GM19467 (cell line): Measurements from ENCODE around the gene FAM222B.
A peak's percentile ranks its signal among the peaks of the same experiment; 100 is the strongest.
"Not testable (repeated sequence)": the region's sequence is repeated elsewhere in the genome, so short reads cannot be mapped to it uniquely, and the experiment has no call there.

Source experiments
- ATAC-seq: cut with Tn5 transposase; IDR thresholded peaks from one replicate; pipeline ENCODE4 v1.9.1; 2021; ENCODE audit warnings: mild to moderate bottlenecking, moderate library complexity; ENCODE audit not compliant: unreplicated experiment

The FAM222B gene

DNA sequence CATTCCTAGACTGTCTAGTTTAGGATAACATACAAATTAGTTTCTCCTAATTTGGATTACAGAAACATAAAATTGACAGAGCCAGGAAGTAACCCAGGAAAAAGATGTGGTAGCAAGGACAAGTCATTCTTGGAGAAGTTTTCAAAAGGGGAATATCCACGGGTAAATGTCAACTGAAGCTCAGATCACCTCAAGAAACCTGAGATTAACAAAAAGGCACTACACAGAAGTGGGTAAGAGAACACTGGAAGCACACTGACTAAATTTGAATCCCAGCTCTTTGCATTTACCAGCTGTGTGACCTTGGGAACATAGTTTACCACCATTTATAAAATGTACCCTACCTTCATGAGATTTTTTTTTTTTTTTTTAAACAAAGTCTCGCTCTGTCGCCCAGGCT lies 59.4 kb downstream of the FAM222B start:
- no peak for ATAC-seq

DNA sequence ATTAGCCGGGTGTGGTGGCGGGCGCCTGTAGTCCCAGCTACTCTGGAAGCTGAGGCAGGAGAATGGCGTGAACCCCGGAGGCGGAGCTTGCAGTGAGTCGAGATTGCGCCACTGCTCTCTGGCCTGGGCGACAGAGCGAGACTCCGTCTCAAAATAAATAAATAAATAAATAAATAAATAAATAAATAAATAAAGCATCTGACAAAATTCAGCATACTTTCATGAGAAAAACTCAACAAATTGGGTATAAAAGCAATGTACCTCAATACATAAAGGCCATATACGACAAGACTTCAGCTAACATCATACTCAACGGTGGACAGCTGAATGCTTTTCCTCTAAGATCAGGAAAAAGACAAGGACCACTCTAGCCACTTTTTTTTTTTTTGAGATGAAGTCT lies 63.0 kb downstream of the FAM222B start:
- ATAC-seq = not testable (repeated sequence)

DNA sequence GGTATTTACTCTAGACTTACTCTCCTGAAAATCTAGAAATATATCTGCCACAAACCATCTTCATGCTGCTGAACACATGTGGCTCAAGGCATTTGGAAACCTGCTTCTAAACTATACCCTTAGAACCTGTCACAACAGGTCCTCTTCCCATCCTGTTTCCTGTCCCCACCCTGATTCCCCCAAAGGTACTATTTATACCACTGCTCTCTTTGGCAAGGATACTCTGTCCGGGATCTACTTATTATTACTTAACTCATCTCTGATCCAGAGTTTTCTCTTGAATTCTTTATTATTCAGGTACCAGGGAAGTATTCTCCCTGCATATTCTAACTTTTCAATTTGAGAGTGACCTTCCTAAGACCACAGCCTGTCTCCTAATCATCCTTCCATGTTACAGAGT lies 65.4 kb downstream of the FAM222B start:
- no peak for ATAC-seq

DNA sequence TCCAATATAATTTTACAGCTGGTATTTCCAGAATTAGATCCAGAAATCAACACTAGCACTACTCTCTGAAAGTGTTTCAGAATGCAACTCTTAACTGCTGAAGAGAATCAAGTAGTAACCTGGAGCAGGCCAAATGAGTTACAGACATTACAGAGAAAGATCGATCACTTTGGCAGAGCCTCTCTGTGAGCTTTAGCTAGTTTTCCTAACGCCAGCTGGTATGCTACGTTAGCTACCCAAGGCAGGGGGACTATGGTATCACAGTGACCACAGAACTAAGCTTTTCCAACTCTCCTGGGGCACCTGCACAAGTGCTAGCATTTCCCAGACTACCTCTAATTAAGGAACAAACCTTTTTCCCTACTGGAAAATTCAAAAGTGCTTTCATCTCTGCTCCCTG lies 68.4 kb downstream of the FAM222B start:
- ATAC-seq = no peak

DNA sequence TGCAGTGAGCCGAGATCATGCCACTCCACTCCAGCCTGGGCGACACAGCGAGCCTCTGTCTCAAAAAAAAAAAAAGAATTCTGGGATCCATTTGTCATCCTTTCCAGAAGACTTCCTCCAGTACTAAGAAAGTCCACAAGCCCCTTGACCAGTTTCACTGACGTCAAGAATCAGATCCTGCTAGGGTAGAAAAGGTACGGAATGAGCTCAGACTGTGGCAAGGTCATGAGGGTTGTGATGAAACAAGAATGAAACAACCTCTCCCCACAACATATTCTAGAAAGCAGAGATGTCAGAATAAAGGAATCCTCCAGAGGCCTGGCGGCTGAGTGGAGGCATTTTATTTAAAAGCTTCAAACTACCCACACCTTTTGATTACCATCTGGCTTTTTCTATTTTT lies 68.9 kb downstream of the FAM222B start:
- no peak for ATAC-seq

DNA sequence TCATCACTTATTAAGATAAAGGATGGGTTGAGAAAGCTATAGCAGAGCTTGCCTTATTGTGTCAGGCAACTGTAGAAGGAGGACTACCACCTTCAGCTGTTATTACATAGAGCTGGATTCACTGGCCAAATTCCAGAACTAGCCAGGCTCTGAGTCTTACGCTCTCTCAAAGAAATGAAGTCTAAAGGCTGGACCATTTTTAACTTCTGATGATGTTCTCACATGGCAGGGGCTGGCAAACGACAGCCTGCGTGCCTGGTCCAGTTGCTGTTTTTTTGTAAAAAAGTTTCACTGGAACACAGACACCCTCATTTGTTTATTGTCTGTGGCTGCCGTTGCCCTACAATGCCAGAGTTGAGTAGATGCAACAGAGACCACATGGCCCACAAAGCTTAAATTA lies 77.6 kb downstream of the FAM222B start:
- no peak for ATAC-seq

DNA sequence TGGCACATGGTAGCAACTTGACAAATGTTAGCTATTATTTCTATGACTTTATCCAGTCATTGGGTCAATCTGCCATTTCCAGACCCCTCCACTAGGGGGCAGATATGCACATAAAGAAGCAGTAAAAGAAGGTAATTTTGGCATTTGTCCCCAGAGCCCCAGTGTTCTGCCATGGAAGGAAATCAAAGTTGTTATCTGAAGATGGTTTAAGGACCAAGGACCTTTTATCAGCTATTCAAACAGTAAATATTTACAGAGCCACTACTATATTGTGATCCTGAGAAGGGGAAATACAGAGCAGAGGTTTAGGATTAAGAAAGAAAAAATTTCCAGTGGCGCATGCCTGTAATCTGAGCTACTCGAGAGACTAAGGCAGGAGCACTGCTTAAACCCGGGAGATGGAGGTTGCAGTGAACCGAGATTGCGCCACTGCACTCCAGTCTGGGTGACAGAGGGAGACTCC lies 78.8 kb downstream of the FAM222B start:
- ATAC-seq = no peak

DNA sequence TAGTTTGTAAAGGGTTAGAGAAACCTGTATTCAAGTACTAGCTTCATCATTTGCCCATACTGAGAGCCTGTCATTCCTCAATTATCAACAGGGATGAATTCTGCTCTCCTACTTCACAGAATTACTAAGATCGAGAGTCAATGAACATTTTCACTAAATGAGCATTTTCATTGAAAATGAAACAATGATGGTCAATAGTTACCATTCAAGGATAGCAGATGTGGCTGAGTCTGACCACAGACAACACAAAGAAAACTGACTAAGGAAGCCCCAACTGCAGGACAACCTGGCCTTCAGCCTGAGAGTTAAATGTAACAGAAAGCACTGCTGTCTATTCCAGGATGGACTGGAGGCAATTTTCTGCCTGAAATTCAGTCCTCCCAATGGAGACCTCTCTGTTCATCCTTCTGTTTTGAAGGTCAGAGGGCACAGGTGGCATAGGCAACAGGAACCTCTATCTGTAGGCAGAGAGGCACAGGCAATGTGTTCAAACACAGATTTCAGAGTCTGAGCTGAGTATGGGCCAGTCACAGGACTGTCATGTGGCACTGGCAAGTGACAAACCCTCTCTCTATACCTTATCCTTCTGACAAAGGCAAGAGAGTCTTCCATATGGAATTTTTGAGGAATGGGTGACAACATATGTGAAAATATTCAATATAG lies 79.3 kb downstream of the FAM222B start:
- ATAC-seq = peak; percentile 49

DNA sequence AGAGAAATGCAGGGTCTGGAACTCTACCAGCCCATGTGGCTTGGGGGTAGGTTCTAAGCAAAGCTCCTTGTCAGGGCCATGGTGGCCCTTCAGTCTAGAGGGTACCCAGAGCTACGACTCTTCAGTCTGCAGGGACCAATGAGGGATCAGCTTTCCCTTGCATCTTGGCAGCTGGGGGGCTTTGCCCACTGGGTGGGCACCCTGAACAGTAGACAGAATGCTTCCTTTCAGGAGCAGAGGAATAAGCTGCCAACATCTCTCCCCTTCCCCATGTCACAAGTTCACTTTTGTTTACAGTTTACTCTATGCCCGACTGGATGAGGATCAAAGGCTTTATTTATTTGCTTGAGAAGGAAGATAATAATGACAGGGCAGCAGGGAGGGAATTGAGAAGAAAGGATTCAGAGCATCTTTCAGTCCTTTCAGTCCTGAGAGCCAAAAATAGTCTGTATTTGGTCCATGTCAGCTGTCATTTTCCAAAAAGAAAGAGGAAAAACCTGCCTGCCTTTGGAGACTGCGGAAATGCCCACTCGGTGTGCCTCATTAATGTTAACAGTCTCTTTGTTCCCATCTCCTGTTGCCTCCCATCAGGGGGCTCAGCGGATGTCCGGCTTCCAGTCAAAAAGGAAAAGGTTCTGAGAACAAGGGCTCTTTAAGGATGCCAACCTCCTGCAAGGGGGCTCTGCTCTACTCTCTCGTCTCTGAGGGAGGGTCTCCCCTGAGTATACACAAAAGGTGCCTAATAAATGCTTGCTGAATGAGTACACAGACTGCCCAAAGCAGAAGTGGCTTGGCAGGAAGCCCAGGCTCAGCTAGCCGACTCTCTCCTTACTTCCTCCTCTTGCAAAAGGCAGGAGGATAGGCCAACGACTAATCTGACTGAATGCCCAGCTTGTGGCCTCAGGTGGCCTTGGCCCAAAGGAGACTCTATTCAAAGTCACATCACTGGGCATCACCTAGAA lies 81.7 kb downstream of the FAM222B start:
- ATAC-seq = no peak

DNA sequence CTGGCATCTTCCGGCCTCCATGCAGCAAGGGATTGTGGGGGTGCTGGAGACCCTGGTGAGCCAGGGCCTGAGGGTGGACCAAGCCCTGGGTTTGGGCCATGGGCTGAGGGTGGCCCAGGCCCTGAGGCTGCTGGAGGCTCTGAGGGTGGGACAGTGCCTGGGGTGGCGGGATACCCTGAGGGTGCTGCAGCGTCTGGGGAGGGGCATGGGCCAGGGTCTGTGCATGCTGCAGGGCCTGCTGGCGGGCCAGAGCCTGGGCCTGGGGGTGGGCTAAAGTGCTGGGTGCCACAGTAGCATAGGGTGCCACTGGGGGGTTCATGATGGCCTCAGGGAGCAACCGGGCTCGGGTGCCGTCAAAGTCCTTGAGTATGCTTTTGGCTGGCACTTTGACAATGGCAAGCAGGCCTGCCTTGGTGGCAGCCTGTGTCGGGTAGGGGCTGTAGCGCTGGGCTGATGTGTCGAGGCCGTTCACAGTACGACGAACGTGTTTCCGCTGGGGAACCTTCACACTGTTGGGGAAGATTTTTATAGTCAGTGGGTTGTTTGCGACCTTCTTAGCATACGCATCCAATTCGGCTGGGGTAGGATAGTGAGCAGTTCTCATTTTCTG lies 83.2 kb downstream of the FAM222B start:
- no peak for ATAC-seq

DNA sequence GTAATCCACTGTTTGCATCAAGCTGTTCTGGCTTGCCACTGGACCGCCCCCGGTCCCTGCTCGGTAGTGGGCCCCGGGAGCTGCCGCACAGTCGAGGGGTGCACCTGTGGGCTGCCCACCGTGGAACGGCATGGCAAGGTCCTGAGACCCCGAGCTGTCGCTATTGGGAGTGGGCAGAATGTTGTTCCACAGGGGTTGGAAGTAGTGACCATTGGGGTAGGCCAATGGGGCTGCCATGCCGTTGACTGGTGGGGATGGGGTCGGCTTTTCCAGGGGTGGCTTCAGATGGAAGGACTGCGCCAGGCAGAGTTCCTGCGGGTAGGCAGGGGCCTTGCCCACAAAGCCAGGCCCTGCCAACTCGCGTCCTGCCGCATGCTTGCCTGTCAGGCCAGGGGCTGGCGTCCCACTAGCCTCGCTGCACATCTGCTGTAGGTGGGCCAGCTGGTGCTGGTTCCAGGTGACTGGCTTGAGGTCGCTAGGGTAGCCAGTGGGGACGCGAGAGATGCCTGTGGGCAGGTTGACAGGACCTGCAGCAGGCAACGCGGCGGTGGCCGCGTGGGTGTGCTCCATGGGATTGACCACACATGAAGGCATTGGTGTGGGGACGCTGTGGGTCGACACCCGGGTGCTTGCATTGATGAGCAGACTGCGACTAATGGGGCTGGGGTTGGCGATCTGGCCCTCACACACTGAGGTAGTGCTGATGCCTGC lies 84.0 kb downstream of the FAM222B start:
- ATAC-seq = no peak

DNA sequence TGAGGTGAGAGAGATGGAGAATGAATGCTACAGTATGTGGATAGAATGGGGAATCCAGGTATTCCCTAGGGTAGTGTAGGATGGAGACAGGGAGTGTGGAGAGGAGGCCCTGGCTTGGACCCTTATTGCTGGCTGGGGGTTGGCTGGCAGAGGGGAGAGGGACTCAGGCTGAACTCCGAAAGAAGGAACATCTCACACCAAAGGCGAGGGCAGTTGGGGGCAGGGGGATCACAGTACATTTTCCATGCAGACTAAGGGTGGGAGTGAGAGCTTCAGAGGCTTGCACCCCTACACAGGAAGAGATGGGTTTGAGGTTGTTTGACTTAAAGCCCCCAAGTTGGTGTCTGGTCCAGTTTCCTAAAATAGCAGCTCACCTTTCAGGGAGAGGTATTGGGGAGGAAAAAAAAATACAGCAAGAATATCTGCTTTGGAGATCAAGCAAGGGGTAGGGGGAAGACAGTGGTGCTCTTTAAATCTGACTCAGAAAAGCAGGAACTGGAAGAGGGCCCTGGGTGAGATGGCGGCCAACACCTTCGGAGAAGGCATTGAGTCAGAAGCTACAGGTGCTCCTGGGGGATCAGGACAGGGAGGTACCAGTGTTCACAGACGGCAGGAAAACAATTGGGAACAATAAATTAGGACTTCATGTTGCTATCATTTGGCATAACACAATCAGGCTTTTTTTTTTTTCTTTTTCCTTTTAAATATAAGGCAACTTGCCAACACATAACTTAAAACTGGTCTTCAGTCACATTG lies 86.4 kb downstream of the FAM222B start:
- no peak for ATAC-seq

DNA sequence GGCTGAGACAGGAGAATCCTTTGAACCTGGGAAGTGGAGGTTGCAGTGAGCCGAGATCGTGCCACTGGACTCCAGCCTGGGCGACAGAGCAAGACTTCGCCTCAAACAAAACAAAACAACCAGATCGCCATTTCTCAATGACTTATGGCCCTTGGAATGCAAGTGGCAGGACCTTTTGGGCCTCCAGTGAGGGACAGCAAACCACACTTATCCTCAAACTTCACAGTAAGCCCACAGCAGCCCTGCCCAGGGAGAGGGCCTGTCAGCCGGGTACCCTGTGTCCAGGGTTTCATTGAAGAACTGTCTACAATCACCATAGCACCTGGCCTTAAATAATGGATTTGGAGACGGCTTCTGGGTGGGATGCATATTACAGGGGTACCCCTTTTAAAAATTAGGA lies 87.1 kb downstream of the FAM222B start:
- ATAC-seq = no peak

DNA sequence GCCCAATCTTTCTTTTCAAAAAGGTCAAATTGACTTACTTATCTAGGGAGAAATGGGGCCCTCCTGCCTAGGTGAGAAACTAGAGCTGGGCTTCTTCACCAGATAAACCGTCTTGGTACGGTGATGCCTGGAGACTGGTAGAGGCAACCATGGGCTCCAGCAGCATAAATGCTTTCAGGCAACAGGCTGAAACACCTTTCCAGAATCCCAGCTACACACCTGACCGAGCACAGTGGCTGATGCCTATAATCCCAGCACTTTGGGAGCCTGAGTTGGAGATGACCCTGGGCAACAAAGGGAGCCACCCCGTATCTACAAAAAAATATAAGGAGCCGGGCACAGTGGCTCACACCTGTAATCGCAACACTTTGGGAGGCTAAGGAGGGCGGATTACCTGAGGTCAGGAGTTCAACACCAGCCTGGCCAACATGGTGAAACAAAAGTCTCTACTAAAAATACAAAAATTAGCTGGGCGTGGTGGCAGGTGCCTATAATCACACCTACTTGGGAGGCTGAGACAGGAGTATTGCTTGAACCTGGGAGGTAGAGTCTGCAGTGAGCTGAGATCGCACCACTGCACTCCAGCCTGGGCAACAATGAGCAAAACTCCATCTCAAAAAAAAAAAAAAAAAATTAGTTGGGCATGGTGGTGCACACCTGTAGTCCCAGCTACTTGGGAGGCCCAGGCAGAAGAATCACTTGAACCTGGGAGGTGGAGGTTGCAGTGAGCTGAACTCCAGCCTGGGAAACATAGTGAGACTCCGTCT lies 90.8 kb downstream of the FAM222B start:
- no peak for ATAC-seq

DNA sequence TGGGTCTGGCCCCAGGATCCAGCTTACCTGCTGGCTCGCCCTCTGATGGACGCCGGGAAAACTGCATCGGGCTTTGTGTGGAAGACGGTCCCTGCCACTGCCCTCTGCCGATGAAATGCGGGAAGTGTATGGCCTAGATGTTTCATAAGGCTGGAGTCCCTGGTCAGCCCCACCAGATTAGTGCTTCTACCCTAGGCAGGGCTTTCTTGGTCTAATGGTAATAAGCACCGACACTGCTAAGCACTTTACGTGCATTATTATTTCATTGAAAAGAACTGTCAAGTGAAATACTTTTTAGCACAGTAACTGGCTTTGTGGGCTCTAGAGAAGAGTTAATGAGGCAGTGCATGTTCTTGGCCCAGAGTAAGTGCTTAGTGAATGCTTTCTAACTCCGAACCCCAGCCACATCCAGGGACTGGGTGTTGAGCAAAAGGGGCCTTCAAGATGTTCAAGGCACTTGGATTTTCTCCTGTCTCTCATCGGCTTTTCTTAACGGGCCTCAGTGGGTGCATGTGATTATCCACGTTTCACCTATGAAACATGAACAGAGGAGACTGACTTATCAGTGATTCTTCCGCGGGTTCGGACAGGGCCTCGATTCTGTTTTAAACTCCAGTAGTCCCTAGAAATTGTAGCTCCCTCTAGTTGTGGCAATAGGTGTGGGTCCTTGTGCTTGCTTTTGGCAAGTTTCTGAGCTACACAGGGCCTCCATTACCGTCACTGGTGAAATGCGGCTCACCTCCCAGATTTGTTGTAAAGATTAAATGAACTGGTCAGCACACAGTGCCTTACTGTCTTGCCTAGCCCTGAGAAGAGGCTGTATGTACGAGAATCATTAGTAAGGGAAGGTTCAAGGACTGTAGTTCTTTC lies 92.2 kb downstream of the FAM222B start:
- ATAC-seq = peak; percentile 58

DNA sequence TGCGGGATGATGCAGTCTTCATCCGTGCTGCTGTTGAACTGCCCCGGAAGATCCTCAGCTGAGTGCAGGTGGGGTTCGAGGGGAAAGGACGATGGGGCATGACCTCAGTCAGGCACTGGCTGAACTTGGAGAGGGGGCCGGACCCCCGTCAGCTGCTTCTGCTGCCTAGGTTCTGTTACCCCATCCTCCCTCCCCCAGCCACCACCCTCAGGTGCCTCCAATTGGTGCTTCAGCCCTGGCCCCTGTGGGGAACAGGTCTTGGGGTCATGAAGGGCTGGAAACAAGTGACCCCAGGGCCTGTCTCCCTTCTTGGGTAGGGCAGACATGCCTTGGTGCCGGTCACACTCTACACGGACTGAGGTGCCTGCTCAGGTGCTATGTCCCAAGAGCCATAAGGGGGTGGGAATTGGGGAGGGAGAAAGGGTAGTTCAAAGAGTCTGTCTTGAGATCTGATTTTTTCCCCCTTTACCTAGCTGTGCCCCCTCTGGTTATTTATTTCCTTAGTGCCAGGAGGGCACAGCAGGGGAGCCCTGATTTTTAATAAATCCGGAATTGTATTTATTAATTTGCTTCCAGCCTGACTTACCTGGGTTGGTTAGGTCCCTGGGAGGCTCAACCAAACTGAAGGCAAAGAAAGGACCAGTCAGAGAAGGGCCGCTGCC lies 92.9 kb downstream of the FAM222B start:
- no peak for ATAC-seq

DNA sequence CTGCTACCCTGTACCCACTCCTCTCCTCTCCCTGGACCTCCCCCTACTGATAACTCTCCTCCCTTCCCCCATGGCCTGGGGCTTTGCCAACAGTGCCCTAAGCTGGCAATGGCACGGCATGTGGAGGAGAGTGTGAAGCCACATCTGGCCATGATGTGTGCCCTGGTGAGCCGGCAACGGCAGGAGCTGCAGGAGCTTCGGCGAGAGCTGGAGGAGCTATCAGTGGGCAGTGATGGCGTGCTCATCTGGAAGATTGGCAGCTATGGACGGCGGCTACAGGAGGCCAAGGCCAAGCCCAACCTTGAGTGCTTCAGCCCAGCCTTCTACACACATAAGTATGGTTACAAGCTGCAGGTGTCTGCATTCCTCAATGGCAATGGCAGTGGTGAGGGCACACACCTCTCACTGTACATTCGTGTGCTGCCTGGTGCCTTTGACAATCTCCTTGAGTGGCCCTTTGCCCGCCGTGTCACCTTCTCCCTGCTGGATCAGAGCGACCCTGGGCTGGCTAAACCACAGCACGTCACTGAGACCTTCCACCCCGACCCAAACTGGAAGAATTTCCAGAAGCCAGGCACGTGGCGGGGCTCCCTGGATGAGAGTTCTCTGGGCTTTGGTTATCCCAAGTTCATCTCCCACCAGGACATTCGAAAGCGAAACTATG lies 93.6 kb downstream of the FAM222B start:
- ATAC-seq = no peak
